Measurements from ENCODE around the gene ISYNA1. TPM values are rescaled to one million over a fixed set of nuclear protein-coding genes. Genes with fewer than 3 reads are reported as not detected.

Gene ISYNA1
- total and polyA plus RNA-seq, 4 donors: 42.1 to 535 (median 71.3) TPM

Small RNA genes within 50 kb of the gene (microRNA-seq; reads per million reads assigned to microRNA genes)
- 0 reads per million in 2 donors for gene MIR3189

Other genes with a start within 250 kb of the ISYNA1 start
- gene MPV17L2, start 244.9 kb downstream of the ISYNA1 start, total RNA-seq: 1 to 10 TPM; 5.7 to 6.2 TPM
- 10 to 100 TPM in 1 of 2 donors, 1 to 10 TPM in 1; 6.1 to 12.2 TPM for gene MPV17L2, start 244.9 kb downstream of the ISYNA1 start, polyA plus RNA-seq
- gene RAB3A, start 234.1 kb downstream of the ISYNA1 start, total RNA-seq: 1 to 10 TPM; 3.4 to 3.8 TPM
- gene RAB3A, start 234.1 kb downstream of the ISYNA1 start, polyA plus RNA-seq: 1 to 10 TPM; 2.1 to 2.6 TPM
- 1 to 10 TPM; 1.7 to 2.3 TPM for gene PDE4C, start 211.7 kb downstream of the ISYNA1 start, total RNA-seq
- under 1 TPM; 0.03 to 0.25 TPM for gene PDE4C, start 211.7 kb downstream of the ISYNA1 start, polyA plus RNA-seq
- 10 to 100 TPM in 1 of 2 donors, 1 to 10 TPM in 1; 8.1 to 12.2 TPM for gene IQCN, start 163.7 kb downstream of the ISYNA1 start, total RNA-seq
- gene IQCN, start 163.7 kb downstream of the ISYNA1 start, polyA plus RNA-seq: 10 to 100 TPM in 1 of 2 donors, 1 to 10 TPM in 1; 4.5 to 20.7 TPM
- gene JUND, start 156.5 kb downstream of the ISYNA1 start, total RNA-seq: 100 to 1,000 TPM; 214 to 492 TPM
- gene JUND, start 156.5 kb downstream of the ISYNA1 start, polyA plus RNA-seq: 100 to 1,000 TPM in 1 of 2 donors, 10 to 100 TPM in 1; 62.6 to 161 TPM
- 10 to 100 TPM; 32.2 to 34.5 TPM for gene LSM4, start 115.1 kb downstream of the ISYNA1 start, total RNA-seq
- gene LSM4, start 115.1 kb downstream of the ISYNA1 start, polyA plus RNA-seq: 10 to 100 TPM; 58.6 to 91.8 TPM
- 10 to 100 TPM; 41.5 to 46.9 TPM for gene PGPEP1, start 97.5 kb downstream of the ISYNA1 start, total RNA-seq
- gene PGPEP1, start 97.5 kb downstream of the ISYNA1 start, polyA plus RNA-seq: 10 to 100 TPM; 19.2 to 25.3 TPM
- gene GDF15, start 52.0 kb downstream of the ISYNA1 start, total RNA-seq: 1 to 10 TPM; 4.2 to 9.8 TPM
- gene GDF15, start 52.0 kb downstream of the ISYNA1 start, polyA plus RNA-seq: 1 to 10 TPM; 2.8 to 3.2 TPM
- gene LRRC25, start 40.5 kb downstream of the ISYNA1 start, total RNA-seq: 10 to 100 TPM in 1 of 2 donors, 1 to 10 TPM in 1; 7.7 to 15.6 TPM
- 1 to 10 TPM; 2.2 to 7.4 TPM for gene LRRC25, start 40.5 kb downstream of the ISYNA1 start, polyA plus RNA-seq
- gene SSBP4, start 18.7 kb downstream of the ISYNA1 start, total RNA-seq: 10 to 100 TPM; 51.4 to 89.4 TPM
- gene SSBP4, start 18.7 kb downstream of the ISYNA1 start, polyA plus RNA-seq: 100 to 1,000 TPM in 1 of 2 donors, 10 to 100 TPM in 1; 40.6 to 150 TPM
- gene ELL, start 83.9 kb upstream of the ISYNA1 start, total RNA-seq: 10 to 100 TPM; 30.0 to 37.9 TPM
- 10 to 100 TPM in 1 of 2 donors, 1 to 10 TPM in 1; 7.3 to 13.1 TPM for gene ELL, start 83.9 kb upstream of the ISYNA1 start, polyA plus RNA-seq
- gene FKBP8, start 105.4 kb upstream of the ISYNA1 start, total RNA-seq: 100 to 1,000 TPM; 225 to 239 TPM
- 100 to 1,000 TPM; 255 to 362 TPM for gene FKBP8, start 105.4 kb upstream of the ISYNA1 start, polyA plus RNA-seq
- gene KXD1, start 119.7 kb upstream of the ISYNA1 start, total RNA-seq: 10 to 100 TPM; 85.4 to 92.4 TPM
- 100 to 1,000 TPM in 1 of 2 donors, 10 to 100 TPM in 1; 85.6 to 128 TPM for gene KXD1, start 119.7 kb upstream of the ISYNA1 start, polyA plus RNA-seq
- gene UBA52, start 133.7 kb upstream of the ISYNA1 start, total RNA-seq: 100 to 1,000 TPM; 750 to 787 TPM
- gene UBA52, start 133.7 kb upstream of the ISYNA1 start, polyA plus RNA-seq: 1,000 to 10,000 TPM; 1,225 to 1,252 TPM
- gene REX1BD, start 150.7 kb upstream of the ISYNA1 start, total RNA-seq: 10 to 100 TPM; 33.3 to 67.1 TPM
- gene REX1BD, start 150.7 kb upstream of the ISYNA1 start, polyA plus RNA-seq: 100 to 1,000 TPM in 1 of 2 donors, 10 to 100 TPM in 1; 22.9 to 192 TPM
- gene CRLF1, start 168.7 kb upstream of the ISYNA1 start, total RNA-seq: 10 to 100 TPM; 34.3 to 92.5 TPM
- 1,000 to 10,000 TPM in 1 of 2 donors, 100 to 1,000 TPM in 1; 317 to 1,029 TPM for gene CRLF1, start 168.7 kb upstream of the ISYNA1 start, polyA plus RNA-seq
- gene TMEM59L, start 174.7 kb upstream of the ISYNA1 start, total RNA-seq: 1 to 10 TPM in 1 of 2 donors, under 1 TPM in 1; 0.97 to 8.9 TPM
- 1 to 10 TPM; 3.0 to 8.5 TPM for gene TMEM59L, start 174.7 kb upstream of the ISYNA1 start, polyA plus RNA-seq
- 10 to 100 TPM; 12.1 to 19.2 TPM for gene KLHL26, start 198.9 kb upstream of the ISYNA1 start, total RNA-seq
- 1 to 10 TPM; 1.9 to 7.1 TPM for gene KLHL26, start 198.9 kb upstream of the ISYNA1 start, polyA plus RNA-seq
- 10 to 100 TPM in 1 of 2 donors, 1 to 10 TPM in 1; 9.5 to 16.5 TPM for gene CRTC1, start 245.5 kb upstream of the ISYNA1 start, total RNA-seq
- gene CRTC1, start 245.5 kb upstream of the ISYNA1 start, polyA plus RNA-seq: 10 to 100 TPM in 1 of 2 donors, 1 to 10 TPM in 1; 3.6 to 11.9 TPM

All from aorta (tissue), 4 donors.